HepG2 (cell line): Measurements from ENCODE around the gene PRRT1B. TPM values are rescaled to one million over a fixed set of nuclear protein-coding genes. Genes with fewer than 3 reads are reported as not detected.

Source experiments
- ATAC-seq: fragments of 200-7000 bp; cut with Tn5 transposase; 3 replicates; pipeline ENCODE4 v1.9.1; 2020; ENCODE audit warnings: mild to moderate bottlenecking, moderate library complexity
- BruUV-seq: library from RNA; stranded (reverse); fragments of 400-500 nt; replicated peaks from 2 replicates; lab custom pipeline; 2021; lab: Mats Ljungman, UMichigan
- CTCF ChIA-PET: fragments of 300-600 bp; formaldehyde crosslinking; extraction: SDS; loops from one replicate; lab custom pipeline; 2021; ENCODE audit warnings: low total read pairs, inconsistent platforms, low intra/inter-chr PET ratio; lab: Yijun Ruan, JAX
- POLR2A ChIA-PET: fragments of 350-600 bp; sonication (Branson Sonifier 250); formaldehyde crosslinking; loops from one replicate; lab custom pipeline; 2020; ENCODE audit warnings: antibody characterized with exemption, inconsistent platforms; lab: Yijun Ruan, JAX
- DNase-seq: peaks from one replicate; pipeline ENCODE4 v3.0.0-alpha.2; 2015; ENCODE audit warnings: low spot score
- FAIRE-seq: peaks from 3 replicates; lab custom pipeline; 2011; peaks lifted over from hg19 to GRCh38; lab: Jason Lieb, UNC
- H2AFZ ChIP-seq: one replicate; pipeline ENCODE4 v1.6.1; 2011; ENCODE audit warnings: low read length, inconsistent platforms
- H3K27ac ChIP-seq: fragments of 300-600 bp; 3 replicates; pipeline ENCODE4 v1.8.0; 2011; ENCODE audit warnings: mixed run types, mild to moderate bottlenecking, mixed read lengths, low read length, inconsistent platforms; ENCODE audit not compliant: insufficient read depth; ENCODE audit errors: extremely low read length
- H3K27me3 ChIP-seq, 2 experiments: fragments of 200-600 bp in 1 of 2; 2 replicates in 1 of 2; 3 replicates in 1 of 2; pipeline versions ENCODE4 v1.6.0 to v1.8.0; 2011; ENCODE audit warnings: low read length in 2 of 2, mild to moderate bottlenecking in 2 of 2, moderate library complexity in 2 of 2, inconsistent platforms in 1 of 2; ENCODE audit not compliant: insufficient read depth in 2 of 2, control insufficient read depth in 1 of 2
- H3K36me3 ChIP-seq, 2 experiments: fragments of 200-600 bp in 1 of 2; replicated peaks in 1 of 2; 2 replicates in 1 of 2; 3 replicates in 1 of 2; pipeline versions ENCODE4 v1.5.1 to v1.8.0; 2011; ENCODE audit warnings: low read length in 2 of 2, inconsistent platforms in 1 of 2; ENCODE audit not compliant: insufficient read depth in 2 of 2, control insufficient read depth in 1 of 2
- H3K4me1 ChIP-seq: 2 replicates; pipeline ENCODE4 v1.5.1; 2012; ENCODE audit warnings: low read length, inconsistent platforms; ENCODE audit not compliant: insufficient read depth
- H3K4me2 ChIP-seq: 2 replicates; pipeline ENCODE4 v1.6.0; 2011; ENCODE audit warnings: low read depth, low read length, inconsistent platforms
- H3K4me3 ChIP-seq, 3 experiments: fragments of 200-600 bp in 1 of 3; sonication (generic), shearing (Covaris generic) in 1 of 3; replicated peaks in 1 of 3; 2 replicates each; pipeline ENCODE4 v1.5.1; 2011 to 2016; ENCODE audit warnings: low read length in 3 of 3, inconsistent platforms in 2 of 3, low read depth in 2 of 3, mild to moderate bottlenecking in 2 of 3, control low read depth in 1 of 3, mixed read lengths in 1 of 3; ENCODE audit not compliant: insufficient read depth in 1 of 3
- H3K79me2 ChIP-seq: one replicate; pipeline ENCODE4 v1.6.1; 2011; ENCODE audit warnings: low read length, inconsistent platforms; ENCODE audit not compliant: insufficient read depth
- H3K9ac ChIP-seq: 2 replicates; pipeline ENCODE4 v1.6.0; 2011; ENCODE audit warnings: mild to moderate bottlenecking, low read depth, low read length, inconsistent platforms; ENCODE audit not compliant: insufficient read depth
- H3K9me3 ChIP-seq: 2 replicates; pipeline ENCODE4 v1.5.1; 2012; ENCODE audit warnings: mild to moderate bottlenecking, low read length
- H4K20me1 ChIP-seq: 2 replicates; pipeline ENCODE4 v1.6.0; 2011; ENCODE audit warnings: inconsistent platforms, mild to moderate bottlenecking, low read length, moderate library complexity; ENCODE audit not compliant: insufficient read depth
- ETV6 ChIP-seq: sonication (generic); formaldehyde crosslinking; conservative IDR thresholded peaks from 2 replicates; pipeline ENCODE4 v1.4.0; 2020; ENCODE audit warnings: missing genetic modification reagents
- KLF13 ChIP-seq: sonication (generic); formaldehyde crosslinking; IDR thresholded peaks from 2 replicates; pipeline ENCODE4 v1.4.0; 2020; ENCODE audit warnings: mild to moderate bottlenecking, missing genetic modification reagents
- NR3C1 ChIP-seq: sonication (generic); formaldehyde crosslinking; IDR thresholded peaks from 2 replicates; pipeline ENCODE4 v1.4.0; 2020; ENCODE audit warnings: missing genetic modification reagents
- SMC3 ChIP-seq: IDR thresholded peaks from 2 replicates; pipeline ENCODE4 v1.6.1; 2011; ENCODE audit warnings: low read length, improper control_type of control experiment
- WGBS: methylation state at CpG from one replicate; pipeline ENCODE4 v1.1.6; 2017; ENCODE audit warnings: low lambda C conversion rate; 5-methylcytosine and 5-hydroxymethylcytosine counted together
- in situ Hi-C: cut with HindIII; loops from 2 replicates; pipeline ENCODE4 v1.10.0; 2017; ENCODE audit warnings: low pct_unique_long_range_greater_than_20kb; ENCODE audit not compliant: extremely low pct_ligation_motif_present
- intact Hi-C: fragments of 100-400 bp; cut with micrococcal nuclease; formaldehyde crosslinking; loops from one replicate; pipeline ENCODE4 v1.10.0; 2022; ENCODE audit not compliant: unreplicated experiment
- polyA plus RNA-seq, 8 experiments: library from polyadenylated mRNA; depleted of rRNA in 3 of 8; stranded (reverse) in 7 of 8; unstranded in 1 of 8; fragments of >200 nt; fragmentation: Illumina TruSeq in 4 of 8; extraction: Trizol in 4 of 8; gene quantifications; 2 replicates each; pipeline versions ENCODE4 v1.2.1 to v1.2.3, GENCODE V29; 2011 to 2016; ENCODE audit warnings: low read depth in 4 of 8, missing spikeins in 1 of 8, mixed read lengths in 1 of 8; ENCODE audit not compliant: insufficient read depth in 1 of 8
- total RNA-seq, 5 experiments: library from RNA; depleted of rRNA; stranded (reverse); fragments of >200 nt; fragmentation: Illumina TruSeq; extraction: Trizol; gene quantifications; 2 replicates each; pipeline ENCODE4 v1.2.3, GENCODE V29; 2016; ENCODE audit warnings: low read depth in 1 of 5
- TF ChIP-seq, protein P1 (sequence below): sonication (generic); formaldehyde crosslinking; IDR thresholded peaks from 2 replicates; pipeline ENCODE4 v1.5.0; 2020; ENCODE audit warnings: mild to moderate bottlenecking, missing genetic modification reagents, moderate library complexity

Gene PRRT1B
- total and polyA plus RNA-seq, 2 of the 13 experiments (the other 11 are each of a cell fraction or from before 2014, with no cell fraction given): not detected

DNA sequence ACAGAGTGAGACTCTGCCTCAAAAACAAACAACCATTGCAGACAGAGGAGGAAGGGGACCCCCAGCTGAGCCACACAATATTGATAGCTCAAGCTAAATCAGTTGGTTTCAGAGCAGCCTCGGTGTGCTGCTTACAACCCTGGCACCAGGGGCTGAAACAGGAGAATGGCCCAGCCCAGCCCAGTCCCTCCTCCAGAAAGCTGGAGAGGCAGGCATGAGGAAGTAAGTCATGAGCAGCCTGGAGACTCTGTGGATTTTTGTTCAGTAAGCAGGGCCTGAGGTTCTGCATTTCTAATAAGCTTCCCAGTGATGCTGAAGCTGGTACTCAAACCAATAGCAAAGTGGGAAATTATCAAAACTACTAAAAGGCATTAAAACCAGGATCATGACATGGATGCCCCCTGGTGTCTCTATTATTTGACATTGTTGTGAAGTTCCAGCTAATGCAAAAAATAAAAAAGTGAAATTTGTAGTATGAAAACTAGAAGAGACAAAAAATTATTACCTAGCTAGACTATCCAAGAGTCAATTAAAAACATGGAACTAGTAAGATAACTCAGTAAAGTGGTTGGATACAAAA lies 14.2 kb downstream of the PRRT1B start:
- H3K27ac ChIP-seq: no peak overlapping the region
- DNase-seq (no peak), ATAC-seq (no peak), FAIRE-seq (no peak)
- CTCF ChIA-PET: no interaction called here
- peaks cover 5% of the 10 kb centered on the region; the same call in 1 of the 2 replicates for H3K4me1 ChIP-seq
- no peaks in the 10 kb centered on the region for H3K36me3 ChIP-seq
- H2AFZ ChIP-seq: no peak overlapping the region
- 89% methylated on average over 1 of the region's 1 CpG for WGBS
- peaks cover 2 to 20% of the 10 kb centered on the region in 2 experiments; a peak in 2 of 5 replicates for H3K27me3 ChIP-seq
- no peaks in the 10 kb centered on the region for H3K9me3 ChIP-seq
- H3K4me2 ChIP-seq: no peak overlapping the region
- H3K79me2 ChIP-seq: no peaks in the 10 kb centered on the region
- POLR2A ChIA-PET: no interaction called here
- in situ Hi-C loops: no loop called here
- no peak for TF ChIP-seq ETV6 (CRISPR knock-in tag)
- TF ChIP-seq, protein P1, sequence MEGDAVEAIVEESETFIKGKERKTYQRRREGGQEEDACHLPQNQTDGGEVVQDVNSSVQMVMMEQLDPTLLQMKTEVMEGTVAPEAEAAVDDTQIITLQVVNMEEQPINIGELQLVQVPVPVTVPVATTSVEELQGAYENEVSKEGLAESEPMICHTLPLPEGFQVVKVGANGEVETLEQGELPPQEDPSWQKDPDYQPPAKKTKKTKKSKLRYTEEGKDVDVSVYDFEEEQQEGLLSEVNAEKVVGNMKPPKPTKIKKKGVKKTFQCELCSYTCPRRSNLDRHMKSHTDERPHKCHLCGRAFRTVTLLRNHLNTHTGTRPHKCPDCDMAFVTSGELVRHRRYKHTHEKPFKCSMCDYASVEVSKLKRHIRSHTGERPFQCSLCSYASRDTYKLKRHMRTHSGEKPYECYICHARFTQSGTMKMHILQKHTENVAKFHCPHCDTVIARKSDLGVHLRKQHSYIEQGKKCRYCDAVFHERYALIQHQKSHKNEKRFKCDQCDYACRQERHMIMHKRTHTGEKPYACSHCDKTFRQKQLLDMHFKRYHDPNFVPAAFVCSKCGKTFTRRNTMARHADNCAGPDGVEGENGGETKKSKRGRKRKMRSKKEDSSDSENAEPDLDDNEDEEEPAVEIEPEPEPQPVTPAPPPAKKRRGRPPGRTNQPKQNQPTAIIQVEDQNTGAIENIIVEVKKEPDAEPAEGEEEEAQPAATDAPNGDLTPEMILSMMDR: 0 out of 2 replicates have a peak, but pooled peaks have one; percentile 16
- no peak for TF ChIP-seq NR3C1 (CRISPR knock-in tag)
- TF ChIP-seq SMC3: no peak
- TF ChIP-seq KLF13 (CRISPR knock-in tag): no peak
- TF ChIP-seq, all 625 proteins: peak for 1
- intact Hi-C loops: no loop called here
- Histone ChIP-seq H4K20me1 (no peaks in the 10 kb centered on the region), H3K4me3 (no peak overlapping the region), H3K9ac (no peak overlapping the region)
- BruUV-seq: no TSS peak
